ENCODE measurements around the gene ESYT2.

The ESYT2 gene

DNA sequence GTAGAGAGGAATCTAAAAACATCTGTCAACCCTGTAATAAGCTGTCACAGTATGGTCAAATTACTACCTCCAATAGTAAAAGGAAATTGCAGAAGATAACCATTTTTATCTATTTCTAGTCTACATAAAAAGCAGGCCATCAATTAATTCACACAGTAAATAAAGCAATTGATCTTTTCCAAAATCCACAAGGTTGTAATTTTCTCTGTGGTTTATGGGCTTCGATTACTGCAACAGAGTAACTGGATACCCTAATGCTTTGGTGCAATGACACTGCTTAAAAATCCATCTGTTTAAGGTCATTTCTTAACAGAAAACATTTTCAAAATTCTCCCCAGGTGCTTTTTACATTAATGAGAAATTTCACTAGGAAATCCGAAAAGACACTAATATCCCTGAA, 23.9 kb downstream of the ESYT2 start:
- no peak for DNase-seq (ENCODE audit: low read depth, low spot score)

DNA sequence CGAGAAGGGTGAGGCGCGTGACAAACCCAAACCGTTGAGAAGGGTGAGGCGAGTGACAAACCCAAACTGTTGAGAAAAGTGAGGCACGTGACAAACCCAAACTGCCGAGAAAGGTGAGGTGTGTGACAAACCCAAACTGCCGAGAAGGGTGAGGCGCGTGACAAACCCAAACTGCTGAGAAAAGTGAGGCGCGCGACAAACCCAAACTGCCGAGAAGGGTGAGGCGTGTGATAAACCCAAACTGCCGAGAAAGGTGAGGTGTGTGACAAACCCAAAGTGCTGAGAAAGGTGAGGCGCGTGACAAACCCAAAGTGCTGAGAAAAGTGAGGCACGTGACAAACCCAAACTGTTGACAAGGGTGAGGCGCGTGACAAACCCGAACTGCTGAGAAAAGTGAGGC, 25.0 kb downstream of the ESYT2 start:
- DNase-seq (ENCODE audit: low read depth, low spot score), result no peak

DNA sequence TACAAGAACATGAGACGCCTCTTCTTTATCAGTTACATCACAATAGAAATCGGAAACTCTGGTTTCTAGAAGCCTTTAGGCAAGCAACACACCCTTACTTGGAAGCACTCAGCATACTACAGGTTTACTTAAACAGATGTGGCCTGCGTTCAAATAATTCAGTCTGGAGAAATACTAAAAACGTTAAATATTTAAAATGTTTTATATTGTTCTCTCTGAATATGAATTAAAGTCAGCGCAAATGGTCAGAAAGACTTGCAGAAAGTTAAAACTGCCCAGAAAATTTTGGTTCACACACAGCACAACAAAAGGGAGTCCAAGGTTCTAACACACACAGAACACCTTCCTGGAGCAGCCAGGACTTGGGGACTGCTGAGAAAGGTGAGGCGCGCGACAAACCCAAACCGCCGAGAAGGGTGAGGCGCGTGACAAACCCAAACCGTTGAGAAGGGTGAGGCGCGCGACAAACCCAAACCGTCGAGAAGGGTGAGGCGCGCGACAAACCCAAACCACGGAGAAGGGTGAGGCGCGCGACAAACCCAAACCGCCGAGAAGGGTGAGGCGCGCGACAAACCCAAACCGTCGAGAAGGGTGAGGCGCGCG, 25.8 kb downstream of the ESYT2 start:
- no peak for DNase-seq (ENCODE audit: low read depth, low spot score)

DNA sequence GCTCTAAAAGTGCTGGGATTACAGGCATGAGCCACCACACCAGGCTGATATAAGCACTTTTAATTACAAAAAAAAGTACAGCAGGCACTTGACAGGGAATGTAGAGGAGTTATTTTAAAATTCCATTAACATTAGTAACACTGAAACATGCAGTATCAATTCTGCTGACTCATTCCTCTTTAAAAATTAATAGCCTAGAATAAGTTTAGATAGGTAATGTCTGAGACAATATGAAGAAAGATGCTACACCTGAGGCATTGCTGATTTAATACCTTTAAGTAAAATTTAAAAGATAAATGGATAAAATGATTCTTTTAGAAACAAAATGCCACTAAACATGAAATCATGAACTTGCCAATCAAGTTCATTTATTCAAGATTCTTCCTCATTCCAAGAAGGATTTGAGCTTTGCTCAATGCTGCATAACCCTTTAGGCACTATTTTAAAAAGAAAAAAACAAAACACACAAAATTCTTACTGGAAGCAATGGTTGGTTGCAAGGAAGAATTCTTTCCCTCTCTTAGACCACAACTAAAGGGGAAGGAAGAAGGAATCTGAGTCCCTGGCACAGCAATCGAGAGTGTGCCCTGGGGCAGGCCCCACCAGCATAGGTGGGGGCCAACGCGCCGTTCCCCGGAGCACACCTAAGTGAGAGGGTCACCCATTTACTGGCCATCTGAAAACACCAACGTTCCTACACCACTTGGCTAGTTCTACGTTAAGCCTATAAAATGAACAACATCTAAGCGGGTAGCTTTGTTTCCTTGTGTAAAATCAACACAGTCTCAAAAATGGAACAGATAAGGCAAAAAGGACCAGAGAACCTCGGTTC, 26.6 kb downstream of the ESYT2 start:
- no peak for DNase-seq (ENCODE audit: low read depth, low spot score)

DNA sequence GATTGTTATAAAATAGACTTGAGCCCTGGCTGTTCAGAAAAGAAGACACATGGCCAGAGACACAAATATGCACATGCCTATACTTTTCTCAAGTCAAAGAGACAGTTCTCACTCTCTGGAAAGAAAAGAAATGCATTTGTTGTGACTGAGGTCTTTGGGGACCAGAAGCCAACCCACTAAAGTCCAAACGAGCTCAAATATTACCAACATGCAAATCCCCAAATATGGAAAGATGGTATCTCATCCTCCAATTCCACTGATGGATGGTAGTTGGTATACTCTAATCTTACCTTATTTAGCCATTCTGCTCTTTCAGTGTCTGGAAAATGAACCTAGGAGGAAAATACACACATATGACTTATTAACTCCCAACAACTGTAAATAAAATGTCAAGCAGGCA, 30.6 kb downstream of the ESYT2 start:
- no peak for DNase-seq (ENCODE audit: low read depth, low spot score)

DNA sequence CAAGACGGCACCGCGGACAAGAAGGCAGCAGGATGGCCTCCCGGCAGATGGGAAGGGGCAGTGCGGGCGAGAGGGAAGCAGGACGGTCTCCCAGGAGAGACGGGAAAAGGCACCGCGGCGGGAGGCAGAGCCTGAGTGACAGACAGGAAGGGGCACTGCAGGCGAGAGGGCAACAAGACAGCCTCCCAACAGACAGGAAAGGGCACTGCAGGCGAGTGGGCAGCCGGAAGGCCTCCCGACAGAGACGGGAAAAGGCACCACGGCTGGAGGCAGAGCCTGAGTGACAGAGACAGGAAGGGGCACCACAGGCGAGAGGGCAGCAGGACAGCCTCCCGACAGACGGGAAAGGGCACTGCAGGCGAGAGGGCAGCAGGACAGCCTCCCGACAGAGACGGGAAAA, 32.6 kb downstream of the ESYT2 start:
- no peak for DNase-seq (ENCODE audit: low read depth, low spot score)

DNA sequence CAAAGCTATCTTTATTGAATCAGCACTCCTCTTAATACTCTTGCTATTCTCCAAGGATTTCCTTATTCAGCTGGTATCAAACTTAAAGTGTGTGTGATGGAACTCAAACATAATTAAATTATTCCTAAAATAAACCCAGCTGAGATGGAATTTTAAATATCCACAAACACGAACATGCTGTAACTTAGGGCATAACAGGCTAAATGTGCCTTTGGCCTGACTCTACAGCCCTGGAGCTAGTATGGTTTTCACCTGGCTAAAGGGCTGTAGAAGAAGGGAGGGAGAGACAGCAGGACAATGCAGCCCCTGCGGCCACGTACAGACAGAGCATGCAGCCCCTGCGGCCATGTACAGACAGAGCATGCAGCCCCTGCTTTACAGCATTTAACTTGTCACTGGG, 34.0 kb downstream of the ESYT2 start:
- no peak for DNase-seq (ENCODE audit: low read depth, low spot score)

DNA sequence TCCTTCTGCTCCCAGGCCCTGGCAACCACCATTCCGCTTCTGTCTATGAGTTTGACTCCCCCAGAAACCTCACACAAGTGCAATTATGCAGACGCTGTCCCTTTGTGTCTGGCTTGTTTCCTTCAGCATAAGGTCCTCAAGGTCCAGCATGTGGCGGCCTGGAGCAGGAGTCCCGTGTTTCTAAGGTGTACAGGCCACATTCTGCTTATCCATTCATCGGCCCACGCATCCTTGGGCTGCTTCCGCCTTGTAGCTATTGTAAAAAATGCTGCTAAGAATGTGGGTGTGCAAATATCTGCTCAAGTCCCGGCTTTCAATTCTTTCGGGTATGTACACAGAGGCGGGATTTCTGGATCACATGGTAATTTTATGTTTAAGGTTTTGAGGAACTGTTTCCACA, 38.2 kb downstream of the ESYT2 start:
- no peak for DNase-seq (ENCODE audit: low read depth, low spot score)

DNA sequence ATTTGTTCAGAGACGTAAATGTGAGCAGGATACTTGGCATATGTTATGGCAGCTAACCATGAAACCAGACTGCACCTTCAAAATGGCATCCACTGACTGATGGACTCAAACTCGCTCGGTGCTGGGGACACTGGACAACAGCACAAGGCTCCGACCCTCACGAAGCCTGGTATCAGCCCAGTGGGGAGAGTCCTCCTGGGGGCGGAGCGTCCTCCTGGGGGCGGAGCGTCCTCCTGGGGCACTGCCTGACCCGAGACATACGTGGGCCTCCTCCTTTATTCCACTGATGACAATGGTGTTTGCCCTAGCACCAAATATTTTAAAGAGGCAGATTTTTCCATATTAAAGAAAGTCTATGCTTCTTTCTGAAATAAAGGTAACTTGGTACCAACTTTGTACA, 39.5 kb downstream of the ESYT2 start:
- no peak for DNase-seq (ENCODE audit: low read depth, low spot score)

DNA sequence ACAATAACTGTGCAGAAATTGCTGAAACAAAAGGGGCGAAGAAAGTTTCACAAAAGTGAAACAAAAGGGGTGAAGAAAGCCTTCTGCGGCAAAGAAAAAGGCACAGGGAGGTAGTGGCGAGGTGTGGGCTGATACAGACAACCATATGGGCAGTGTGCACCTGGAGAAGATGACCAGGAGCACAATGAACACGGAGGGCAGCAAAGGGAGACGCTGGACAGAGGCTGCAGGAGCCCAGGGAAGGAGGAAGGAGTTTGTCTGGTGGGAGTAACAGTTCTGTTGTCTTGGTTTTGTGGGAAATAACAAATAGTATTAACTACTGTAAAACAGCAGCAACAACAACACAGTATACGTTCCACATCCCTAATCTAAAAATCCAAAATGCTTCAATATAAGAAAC, 42.4 kb downstream of the ESYT2 start:
- DNase-seq (ENCODE audit: low read depth, low spot score), result no peak

DNA sequence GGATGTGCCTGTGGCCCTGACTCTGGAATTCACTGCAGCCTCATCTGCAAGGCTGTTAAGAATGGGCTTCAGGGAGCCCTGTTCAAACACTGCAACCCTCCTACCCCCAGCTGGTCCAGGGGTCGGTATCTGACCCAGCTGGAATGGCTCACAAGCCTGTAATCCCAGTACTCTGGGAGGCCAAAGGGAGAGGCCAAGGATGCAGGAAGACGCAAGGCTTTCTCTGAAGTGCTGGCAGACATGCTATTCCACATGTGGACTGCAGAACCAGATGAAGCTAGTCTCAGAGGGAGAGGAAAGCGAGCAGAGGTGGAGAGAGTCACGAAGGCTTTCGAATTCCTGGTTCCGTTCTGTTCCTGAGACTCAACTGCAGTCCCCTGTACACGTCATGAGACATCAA, 45.0 kb downstream of the ESYT2 start:
- no peak for DNase-seq (ENCODE audit: low read depth, low spot score)

DNA sequence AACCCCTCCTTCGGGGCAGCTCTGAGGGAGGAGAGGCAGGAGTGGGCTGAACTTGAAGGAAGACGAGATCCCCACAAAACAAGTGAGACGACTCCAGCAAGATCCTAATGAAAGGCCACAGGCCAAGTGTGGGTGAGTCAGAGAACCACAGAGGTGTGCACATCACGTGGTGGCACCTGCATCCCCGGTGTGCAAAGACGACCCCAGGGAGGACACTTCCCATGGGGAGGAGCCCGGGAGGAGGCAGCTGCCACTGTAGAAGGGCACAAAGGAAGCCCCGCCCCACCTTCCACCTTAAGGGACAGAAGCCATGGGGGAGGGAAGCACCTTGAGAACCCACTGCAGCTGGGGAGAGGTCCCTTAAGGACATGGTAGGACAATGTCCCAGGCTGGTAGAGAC, 45.7 kb downstream of the ESYT2 start:
- DNase-seq (ENCODE audit: low read depth, low spot score), result no peak

DNA sequence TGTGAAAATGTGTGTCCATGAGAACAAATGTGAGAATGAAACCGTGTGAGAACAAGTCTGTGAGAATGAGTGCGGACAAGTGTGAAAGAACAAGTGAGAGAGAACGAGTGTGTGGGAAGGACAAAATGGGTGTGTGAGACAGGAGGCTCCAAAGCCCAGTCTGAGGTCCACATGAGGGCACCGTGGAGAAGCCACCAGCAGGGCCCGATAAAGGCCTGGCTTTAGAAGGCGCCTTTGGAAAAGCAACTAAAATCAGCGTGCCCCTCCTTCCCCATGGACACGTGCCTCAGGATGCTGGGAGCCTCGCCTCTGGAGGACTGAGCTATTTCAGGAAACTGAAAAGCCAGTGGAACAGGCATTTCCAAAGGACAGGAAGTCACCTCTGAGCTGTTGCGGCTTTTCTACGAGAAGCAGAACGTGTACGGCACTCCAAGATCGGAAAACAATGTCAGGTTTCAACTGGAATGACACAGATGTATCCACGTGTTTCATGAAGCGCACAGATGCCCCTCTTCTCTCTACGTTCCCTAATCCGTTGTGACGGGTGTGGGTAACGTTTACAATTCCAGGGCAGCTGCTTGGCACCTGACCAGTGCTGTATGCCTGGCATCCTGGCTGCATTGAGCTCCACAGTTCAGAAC, 46.4 kb downstream of the ESYT2 start:
- no peak for DNase-seq (ENCODE audit: low read depth, low spot score)

DNA sequence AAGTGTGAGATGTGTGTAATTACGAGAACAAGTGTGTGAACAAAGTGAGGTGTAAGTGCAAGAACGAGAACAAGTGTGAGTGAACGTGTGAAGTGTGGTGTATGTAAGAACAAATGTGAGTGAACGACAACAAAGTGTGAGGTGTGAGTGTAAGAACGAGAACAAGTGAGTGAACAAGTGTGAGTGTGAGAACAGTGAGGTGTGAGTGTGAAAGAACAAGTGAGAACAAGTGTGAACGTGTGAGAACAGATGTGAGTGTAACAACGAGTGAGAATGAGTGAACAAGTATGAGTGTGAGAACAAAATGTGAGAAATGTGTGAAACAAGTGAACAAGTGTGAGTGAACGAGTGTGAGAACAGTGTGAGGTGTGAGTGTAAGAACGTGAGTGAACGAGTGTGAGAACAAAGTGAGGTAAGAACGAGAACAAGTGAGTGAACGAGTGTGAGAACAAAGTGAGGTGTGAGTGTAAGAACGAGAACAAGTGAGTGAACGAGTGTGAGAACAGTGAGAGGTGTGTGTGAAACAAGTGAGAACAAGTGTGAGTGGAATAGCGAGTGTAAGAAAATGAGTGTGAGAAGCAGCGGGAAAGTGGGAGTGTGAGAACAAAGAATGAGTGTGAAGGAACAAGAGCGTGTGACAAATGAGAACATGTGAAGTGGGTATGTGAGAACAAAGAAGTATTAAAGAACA, 47.2 kb downstream of the ESYT2 start:
- no peak for DNase-seq (ENCODE audit: low read depth, low spot score)

DNA sequence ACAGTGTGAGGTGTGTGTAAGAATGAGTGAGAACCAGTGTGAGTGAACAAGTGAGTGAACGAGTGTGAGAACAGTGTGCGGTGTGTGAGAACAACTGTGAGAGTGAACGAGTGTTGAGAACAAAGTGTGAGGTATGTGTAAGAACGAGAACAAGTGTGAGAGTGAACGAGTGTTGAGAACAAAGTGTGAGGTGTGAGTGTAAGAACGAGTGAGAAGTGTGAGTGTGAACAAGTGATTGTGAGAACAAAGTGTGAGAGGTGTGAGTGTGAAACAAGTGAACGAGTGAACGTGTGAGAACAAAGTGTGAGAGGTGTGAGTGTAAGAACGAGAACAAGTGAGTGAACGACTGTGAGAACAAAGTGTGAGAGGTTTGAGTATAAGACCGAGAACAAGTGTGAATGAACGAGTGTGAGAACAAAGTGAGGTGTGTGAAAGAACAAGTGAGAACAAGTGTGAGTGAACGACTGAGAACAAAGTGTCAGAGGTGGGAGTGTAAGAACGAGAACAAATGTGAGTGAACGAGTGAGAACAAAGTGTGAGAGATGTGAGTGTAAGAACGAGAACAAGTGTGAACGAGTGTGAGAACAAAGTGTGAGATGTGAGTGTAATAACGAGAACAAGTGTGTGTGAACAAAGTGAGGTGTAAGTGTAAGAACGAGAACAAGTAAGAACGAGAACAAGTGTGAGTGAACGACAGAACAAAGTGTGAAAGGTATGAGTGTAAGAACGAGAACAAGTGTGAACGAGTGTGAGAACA, 47.9 kb downstream of the ESYT2 start:
- no peak for DNase-seq (ENCODE audit: low read depth, low spot score)

DNA sequence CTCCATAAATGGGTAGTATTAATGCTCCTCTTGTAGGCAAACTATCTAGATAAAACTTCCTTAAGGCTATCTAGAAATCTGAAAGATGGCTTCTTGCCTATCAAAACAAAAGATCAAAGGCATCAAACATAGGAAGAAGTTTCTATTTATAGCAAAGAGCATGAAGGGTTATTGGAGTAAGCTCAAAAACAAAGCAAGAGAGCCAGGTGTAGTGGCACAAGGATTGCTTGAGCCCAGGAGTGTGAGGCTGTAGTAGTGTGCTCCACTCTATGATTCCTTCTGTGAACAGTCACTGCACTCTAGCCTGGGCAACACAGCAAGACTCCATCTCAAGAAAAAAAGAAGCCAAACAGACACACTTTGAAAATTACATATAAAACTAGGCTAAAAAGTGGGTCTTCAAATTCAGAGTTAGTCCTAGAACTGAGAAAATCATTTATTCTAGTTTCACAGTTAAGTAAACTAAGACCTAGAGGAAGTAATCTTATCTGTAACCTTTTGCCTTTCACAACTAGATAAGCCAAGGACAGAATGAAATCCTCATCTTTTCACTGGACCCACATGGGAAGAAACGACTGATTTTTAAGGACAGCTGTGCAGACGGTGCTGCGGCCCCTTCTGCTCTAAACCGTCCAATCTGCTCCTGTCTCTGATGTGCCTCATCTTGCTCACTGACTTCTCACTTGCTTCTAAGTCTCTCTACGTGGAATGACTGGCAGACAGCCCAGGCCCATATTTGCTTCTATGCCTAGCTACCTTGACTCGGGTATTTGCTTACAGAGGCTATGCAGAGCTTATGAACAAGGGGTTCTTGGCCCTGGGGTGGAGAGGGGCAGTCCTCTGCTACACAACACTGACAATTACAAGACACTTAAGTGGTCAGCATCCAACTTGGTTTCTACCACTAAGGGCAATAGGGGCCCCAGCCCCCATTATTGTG, 50.0 kb downstream of the ESYT2 start:
- DNase-seq (ENCODE audit: low read depth, low spot score), result no peak

DNA sequence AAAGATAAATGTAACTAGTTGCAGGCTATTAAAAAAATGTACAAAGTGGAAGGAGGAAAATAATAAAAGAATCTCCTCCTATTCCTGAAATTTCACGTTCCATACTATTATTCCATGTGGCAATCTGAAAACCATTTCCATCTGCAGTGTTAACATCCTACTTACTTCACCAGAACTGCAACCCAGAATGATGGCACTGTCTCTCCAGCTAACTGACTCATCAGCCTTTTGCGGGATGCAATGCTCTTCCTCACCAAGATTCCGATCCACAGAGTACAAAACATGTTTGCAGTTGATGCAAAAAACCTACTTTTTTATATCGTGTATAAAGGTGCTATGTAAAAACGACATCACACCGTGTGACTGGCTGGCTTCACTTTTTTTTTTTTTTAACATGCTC, 50.8 kb downstream of the ESYT2 start:
- DNase-seq (ENCODE audit: low read depth, low spot score), result no peak

DNA sequence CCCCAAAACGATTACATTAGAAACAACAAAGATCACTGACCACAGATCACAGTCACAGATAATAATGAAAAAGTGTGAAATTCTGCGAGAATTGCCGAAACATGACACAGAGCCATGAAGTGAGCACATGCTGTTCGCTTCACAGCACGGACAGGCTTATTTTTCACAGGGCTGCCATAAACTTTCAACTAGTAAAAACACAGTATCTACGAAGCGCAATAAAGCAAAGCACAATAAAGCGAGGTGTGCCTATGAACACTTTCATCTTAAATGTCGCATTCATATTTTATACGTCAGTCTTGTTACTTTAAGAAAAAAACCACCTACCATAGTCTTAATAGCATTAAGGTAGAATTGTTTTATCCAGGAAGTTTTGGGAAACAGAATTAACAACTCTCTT, 51.5 kb downstream of the ESYT2 start:
- DNase-seq (ENCODE audit: low read depth, low spot score), result no peak

DNA sequence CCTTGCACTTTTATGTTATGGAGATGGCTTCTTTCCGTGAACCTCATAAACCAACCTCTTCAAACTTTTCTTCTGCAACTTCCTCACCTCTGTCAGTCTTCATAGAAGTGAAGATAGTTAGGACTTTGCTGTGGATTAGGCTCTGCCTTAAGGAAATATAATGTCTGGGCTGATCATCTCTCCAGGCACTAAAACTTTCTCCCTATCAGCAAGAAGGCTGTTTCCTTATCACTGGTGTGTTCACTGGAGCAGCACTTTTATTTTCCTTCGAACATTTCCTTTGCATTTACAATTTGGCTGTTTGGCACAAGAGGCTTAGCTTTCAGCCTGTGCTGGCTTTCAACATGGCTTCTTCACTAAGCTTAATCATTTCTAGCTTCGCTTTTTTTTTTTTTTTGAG, 52.8 kb downstream of the ESYT2 start:
- DNase-seq (ENCODE audit: low read depth, low spot score), result no peak

DNA sequence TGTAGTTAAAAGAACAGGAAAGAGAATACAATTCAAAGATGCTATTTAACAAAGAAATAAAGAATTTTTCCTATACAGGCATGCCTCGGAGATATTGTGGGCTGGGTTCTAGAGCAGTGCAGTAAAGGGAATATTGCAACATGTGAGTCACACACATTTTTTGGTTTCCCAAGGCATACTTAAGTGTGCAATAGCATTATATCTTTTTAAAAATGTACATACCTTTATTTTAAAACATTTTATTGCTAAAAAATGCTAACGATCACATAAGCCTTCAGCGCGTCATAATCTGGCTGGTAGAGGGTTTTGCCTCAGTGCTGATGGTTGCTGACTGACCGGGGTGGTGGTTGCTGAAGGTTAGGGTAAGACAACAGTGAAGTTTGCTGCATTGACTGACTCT, 54.4 kb downstream of the ESYT2 start:
- DNase-seq (ENCODE audit: low read depth, low spot score), result no peak

DNA sequence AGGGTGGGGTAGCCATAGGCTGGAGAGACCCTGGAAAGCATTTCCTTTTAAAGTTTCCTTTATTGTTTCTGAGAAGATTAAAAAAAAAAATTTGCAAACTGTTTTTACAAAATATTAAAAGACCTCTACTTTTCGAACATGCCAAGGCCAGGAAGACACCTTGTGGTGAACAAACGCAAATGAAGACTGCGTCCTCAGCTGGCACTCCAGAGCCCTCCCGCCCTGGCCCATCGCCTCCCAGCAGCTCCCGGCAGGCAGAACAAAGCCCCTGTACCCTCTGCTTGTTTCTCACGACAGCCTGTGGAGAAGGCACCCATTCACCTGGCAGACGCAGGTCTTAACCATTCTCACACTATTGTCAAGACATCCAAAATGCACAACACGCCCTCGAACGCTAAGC, 56.4 kb downstream of the ESYT2 start:
- no peak for DNase-seq (ENCODE audit: low read depth, low spot score)

Measured in activated CD4-positive, CD25-positive, alpha-beta regulatory T cell treated with anti-CD3 and anti-CD28 coated beads, Interleukin-2, amount 50 U/mL, for 16 hours (primary cell).